Testis (tissue), 2 donors: ENCODE measurements around the gene GNA14.

Experiments
- CTCF ChIP-seq, 3 experiments: fragments of 450-650 bp in 2 of 3; fragments of 200-600 bp in 1 of 3; sonication (generic) in 1 of 3; IDR thresholded peaks; one replicate each; pipeline ENCODE4 v1.5.1; 2016 to 2019; ENCODE audit warnings: antibody characterized with exemption in 3 of 3, mild to moderate bottlenecking in 2 of 3, moderate library complexity in 1 of 3
- POLR2A ChIP-seq: fragments of 450-650 bp; IDR thresholded peaks from one replicate; pipeline ENCODE4 v1.6.1; 2017; ENCODE audit warnings: antibody characterized with exemption, mild to moderate bottlenecking, moderate library complexity

- TF ChIP-seq CTCF (IDR thresholded peaks at IDR 0.05) = no peak
- no peak for TF ChIP-seq POLR2A
Measured at GRCh38 chr9:77585335-77585786, 62.8 kb downstream of the GNA14 start.
